ENCODE results near the gene MECP2. TPM values are rescaled to one million over a fixed set of nuclear protein-coding genes. Genes with fewer than 3 reads are reported as not detected.

MECP2 gene
- total and polyA plus RNA-seq, 3 experiments from 2014 or later, result 24.3 to 120 (median 49.5) TPM

DNA sequence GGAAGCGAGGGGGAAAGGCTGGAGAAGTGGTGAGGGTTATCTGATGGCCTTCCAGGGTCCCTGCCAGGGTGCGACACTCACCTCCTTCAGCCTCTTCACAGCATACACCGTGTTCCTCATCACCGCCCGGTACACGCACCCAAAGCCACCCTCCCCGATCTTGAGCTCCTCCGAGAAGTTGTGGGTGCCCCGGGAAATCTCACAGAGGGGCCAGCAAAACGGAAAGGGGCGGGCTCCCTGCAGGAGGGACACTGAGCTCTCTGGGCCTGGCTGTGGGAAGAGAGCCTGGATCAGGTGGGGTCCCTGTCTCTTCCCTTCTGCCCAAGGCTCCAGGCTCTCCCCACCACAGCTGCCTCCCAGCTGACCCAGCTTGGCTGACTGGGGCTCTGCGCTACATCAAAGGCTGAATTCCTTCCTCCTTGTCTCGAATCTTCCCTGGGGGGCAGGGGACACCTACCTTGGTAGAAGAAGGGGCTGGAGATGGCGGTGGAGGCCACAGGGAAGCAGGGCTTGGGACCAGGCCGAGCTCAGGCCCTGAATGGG is 78.9 kb downstream of the MECP2 start:
- Mint-ChIP-seq H3K9me3 (no peaks in the 10 kb centered on the region), H3K4me3 (peak overlapping the region; percentile 84 to 94 (median 88)), H3K27ac (peak overlapping the region; percentile 74 to 98 (median 91)), H3K27me3 (peaks cover 0 to 4% of the 10 kb centered on the region in 2 donors), H3K36me3 (peaks cover 0 to 36% (median 2%) of the 10 kb centered on the region in 3 donors), H3K4me1 (peaks cover 14 to 31% (median 22%) of the 10 kb centered on the region in 3 donors)
- ChIA-PET CTCF (interaction anchor here (0.7 to 1.5 kb wide), 2 partner anchors 16 to 33 kb away, joined by 4 read pairs; no protein-coding TSS in a partner anchor), POLR2A (interaction anchor here (1.0 kb wide), 1 partner anchor 47 kb away, joined by 4 read pairs; the partner anchor contains the start of gene HCFC1)
- H3K27me3 ChIP-seq (ENCODE audit: insufficient read depth, low read length, poor library complexity, severe bottlenecking), result no peaks in the 10 kb centered on the region
- no peaks in the 10 kb centered on the region for H3K9me3 ChIP-seq (ENCODE audit: low read length)
- peak overlapping the region; percentile 56 for H3K4me3 ChIP-seq (ENCODE audit: low read length)
- H3K36me3 ChIP-seq (ENCODE audit: insufficient read depth, low read length), result no peaks in the 10 kb centered on the region
- peaks cover 8% of the 10 kb centered on the region for H3K4me1 ChIP-seq (ENCODE audit: insufficient read depth, low read length)
- H3K27ac ChIP-seq (ENCODE audit: low read depth, low read length), result peak overlapping the region; percentile 79
- no peak for DNase-seq

DNA sequence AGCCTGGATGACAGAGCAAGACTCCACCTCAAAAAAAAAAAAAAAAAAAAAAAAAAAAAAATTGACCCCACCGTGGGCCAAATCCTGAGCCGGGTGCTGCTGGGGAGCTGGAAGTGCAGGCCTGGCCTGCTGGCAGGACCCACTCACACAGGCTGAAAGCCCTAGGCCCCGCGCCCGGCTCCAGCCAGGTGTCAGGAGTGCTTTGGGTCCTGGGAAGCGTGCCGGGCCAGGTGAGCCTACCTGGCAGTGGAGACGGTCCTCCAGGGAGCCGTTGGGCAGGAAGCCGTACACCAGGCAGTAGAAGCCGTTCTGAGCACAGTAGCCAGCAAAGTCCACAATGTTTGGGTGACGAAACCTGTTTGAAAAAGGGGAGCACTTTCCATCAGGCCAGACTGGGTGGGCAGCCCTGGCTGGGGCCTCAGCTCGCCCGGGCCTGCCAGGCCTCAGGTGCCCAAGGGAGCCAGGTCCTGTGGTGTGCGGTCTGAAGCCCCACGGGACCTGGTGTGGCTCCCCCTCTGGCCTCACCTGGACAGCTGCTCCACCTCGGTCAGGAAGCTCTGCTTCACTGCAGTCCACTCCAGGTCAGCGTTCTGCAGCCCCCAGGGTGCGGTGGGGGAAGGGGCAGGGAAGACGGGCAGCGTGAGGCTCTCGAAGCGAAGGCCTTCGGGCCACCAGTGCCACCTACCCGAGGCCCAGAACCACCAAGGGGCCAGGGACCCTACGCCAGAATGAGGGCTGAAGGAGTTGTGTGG is 79.6 kb downstream of the MECP2 start:
- peaks cover 0 to 4% of the 10 kb centered on the region in 2 donors for H3K27me3 Mint-ChIP-seq
- Histone ChIP-seq H3K36me3 (ENCODE audit: insufficient read depth, low read length) (no peaks in the 10 kb centered on the region), H3K27ac (ENCODE audit: low read depth, low read length) (peak overlapping the region; percentile 79), H3K4me1 (ENCODE audit: insufficient read depth, low read length) (peaks cover 8% of the 10 kb centered on the region), H3K27me3 (ENCODE audit: insufficient read depth, low read length, poor library complexity, severe bottlenecking) (no peaks in the 10 kb centered on the region), H3K4me3 (ENCODE audit: low read length) (no peak overlapping the region), H3K9me3 (ENCODE audit: low read length) (no peaks in the 10 kb centered on the region)
- H3K36me3 Mint-ChIP-seq, result peaks cover 0 to 36% (median 2%) of the 10 kb centered on the region in 3 donors
- ChIA-PET CTCF (interaction anchor here (0.7 to 1.5 kb wide), 3 partner anchors 10 to 33 kb away, joined by 4 to 5 read pairs (median 4); no protein-coding TSS in a partner anchor), POLR2A (no interaction called here)
- DNase-seq, result no peak
- H3K4me1 Mint-ChIP-seq, result peaks cover 16 to 33% (median 19%) of the 10 kb centered on the region in 3 donors
- peak overlapping the region in 6 of 7 donors; percentile 63 to 94 (median 88) for H3K4me3 Mint-ChIP-seq
- peak overlapping the region in 7 of 8 donors; percentile 39 to 98 (median 91) for H3K27ac Mint-ChIP-seq
- no peaks in the 10 kb centered on the region for H3K9me3 Mint-ChIP-seq

DNA sequence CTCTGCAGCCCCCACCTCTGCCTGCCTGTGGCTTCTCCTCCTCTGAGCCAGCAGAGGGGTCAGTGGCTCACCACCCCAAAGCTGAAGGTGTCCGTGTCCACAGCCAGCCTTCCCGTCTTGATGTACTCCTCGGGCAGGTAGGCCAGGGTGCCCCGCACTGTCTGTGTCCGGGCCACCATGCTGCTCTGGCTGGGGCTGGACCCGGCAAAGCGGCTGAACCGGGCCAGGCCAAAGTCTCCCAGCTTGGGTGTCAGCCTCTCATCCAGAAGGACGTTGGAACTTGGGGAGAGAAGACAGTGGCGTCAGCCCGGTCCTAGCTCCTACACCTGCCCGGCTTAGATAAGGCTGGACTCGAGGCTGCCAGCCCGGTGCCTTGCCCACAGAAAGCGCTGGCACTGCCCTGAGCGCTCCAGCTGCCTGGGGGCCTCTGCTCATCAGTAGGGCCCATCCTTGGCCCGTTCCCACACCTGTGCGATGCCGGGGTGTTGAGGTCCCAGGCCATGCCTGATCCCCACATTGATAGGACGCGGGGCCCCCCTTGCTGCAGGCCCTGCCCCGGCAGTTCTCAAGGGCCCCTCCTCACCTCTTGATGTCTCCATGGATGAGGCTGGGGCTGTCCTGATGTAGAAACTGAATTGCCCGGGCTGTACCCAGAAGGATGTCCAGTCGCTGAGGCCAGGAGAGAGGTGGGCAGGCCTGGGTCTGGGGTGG is 81.0 kb downstream of the MECP2 start:
- no peaks in the 10 kb centered on the region for H3K36me3 ChIP-seq (ENCODE audit: insufficient read depth, low read length)
- H3K4me3 Mint-ChIP-seq, result no peak overlapping the region
- H3K4me1 Mint-ChIP-seq, result peaks cover 16 to 33% (median 18%) of the 10 kb centered on the region in 3 donors
- no peaks in the 10 kb centered on the region for H3K9me3 ChIP-seq (ENCODE audit: low read length)
- H3K27ac ChIP-seq (ENCODE audit: low read depth, low read length), result no peak overlapping the region
- H3K4me3 ChIP-seq (ENCODE audit: low read length), result no peak overlapping the region
- peaks cover 0 to 4% of the 10 kb centered on the region in 2 donors for H3K27me3 Mint-ChIP-seq
- no peaks in the 10 kb centered on the region for H3K9me3 Mint-ChIP-seq
- H3K36me3 Mint-ChIP-seq, result peaks cover 0 to 43% (median 6%) of the 10 kb centered on the region in 3 donors
- no peaks in the 10 kb centered on the region for H3K27me3 ChIP-seq (ENCODE audit: insufficient read depth, low read length, poor library complexity, severe bottlenecking)
- H3K27ac Mint-ChIP-seq, result peak overlapping the region in 2 of 8 donors; percentile 54 to 61
- DNase-seq, result no peak
- ChIA-PET CTCF (interaction anchor here (1.2 kb wide), 1 partner anchor 10 kb away, joined by 3 read pairs; no protein-coding TSS in a partner anchor), POLR2A (no interaction called here)
- H3K4me1 ChIP-seq (ENCODE audit: insufficient read depth, low read length), result peaks cover 8% of the 10 kb centered on the region

DNA sequence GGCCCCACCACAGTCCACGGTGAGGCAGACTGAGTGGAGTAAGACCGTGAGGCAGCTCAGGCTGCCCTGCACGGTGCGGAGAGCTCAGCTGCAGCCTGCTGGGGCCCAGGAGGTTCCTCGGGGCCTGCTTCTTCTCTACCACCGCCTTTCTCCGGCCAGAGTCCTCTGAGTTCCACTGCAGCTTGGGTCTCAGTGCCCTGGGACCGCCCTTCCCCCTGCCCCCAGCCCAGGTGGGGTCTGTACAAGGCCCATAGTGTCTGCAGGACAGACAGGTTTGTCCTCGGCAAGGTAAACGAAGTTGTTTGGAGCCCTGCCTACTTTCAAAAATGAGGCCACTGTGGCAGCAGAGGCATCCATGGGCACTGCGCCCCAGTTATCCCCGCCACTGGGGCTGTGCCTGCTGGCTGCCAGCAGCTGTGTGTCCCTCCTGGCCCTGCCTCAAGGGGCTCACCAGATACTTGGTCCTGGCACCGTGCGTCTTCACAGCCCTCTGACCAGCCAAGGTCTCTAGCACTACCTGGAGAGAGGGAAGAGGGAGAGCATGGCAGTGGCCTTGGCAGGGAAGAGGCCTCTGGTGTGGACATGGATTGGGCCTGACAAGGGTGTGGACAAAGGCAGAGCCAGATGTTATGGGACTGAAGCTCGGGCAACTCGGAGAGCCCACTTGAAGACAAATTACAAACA is 81.8 kb downstream of the MECP2 start:
- peak overlapping the region in 5 of 8 donors; percentile 32 to 86 (median 54) for H3K27ac Mint-ChIP-seq

DNA sequence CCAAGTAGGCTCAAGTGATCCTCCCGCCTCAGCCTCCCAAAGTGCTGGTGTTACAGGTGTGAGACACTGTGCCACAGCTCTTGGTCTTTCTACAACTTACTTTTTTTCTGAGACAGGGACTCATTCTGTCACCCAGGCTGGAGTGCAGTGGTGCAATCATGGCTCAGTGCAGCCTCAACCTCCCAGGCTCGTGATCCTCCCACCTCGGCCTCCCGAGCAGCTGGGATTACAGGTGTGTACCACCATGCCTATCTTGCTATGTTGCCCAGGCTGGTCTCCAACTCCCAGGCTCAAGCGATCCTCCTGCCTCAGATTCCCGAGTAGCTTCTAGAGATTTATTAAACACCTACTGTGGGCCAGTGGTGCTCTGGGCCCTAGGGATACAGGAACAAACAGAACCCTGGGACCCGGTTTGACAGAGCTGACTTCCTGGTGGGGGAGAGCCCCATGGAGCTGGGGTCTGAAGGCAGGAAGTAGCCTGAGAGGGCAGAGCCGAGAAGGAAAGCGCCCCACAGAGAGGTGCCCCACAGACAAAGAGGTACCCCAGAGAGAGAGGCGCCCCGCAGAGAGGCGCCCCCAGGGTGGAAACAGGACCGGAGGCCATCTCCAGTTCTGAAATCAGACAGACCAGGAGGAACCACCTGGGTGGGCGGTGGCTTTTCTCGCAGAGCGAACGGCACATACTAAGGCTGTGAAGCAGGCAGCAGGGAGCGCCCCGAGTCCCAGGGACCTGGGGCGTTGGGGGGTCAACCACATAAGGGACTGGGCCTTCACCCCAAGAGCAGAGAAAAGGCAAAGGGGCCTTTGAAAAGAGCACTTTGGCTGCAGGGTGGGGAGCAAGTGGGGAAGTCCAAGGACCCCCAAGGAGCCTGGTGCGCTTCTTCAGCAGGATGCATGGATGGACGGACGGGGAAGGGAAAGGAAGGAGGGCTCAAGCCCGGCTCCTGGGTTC is 82.8 kb downstream of the MECP2 start:
- no peak overlapping the region for H3K4me3 ChIP-seq (ENCODE audit: low read length)
- H3K4me1 Mint-ChIP-seq, result peaks cover 9 to 25% (median 11%) of the 10 kb centered on the region in 3 donors
- H3K4me3 Mint-ChIP-seq, result peak overlapping the region in 3 of 7 donors; percentile 30 to 74 (median 41)
- peaks cover 0 to 49% (median 6%) of the 10 kb centered on the region in 3 donors for H3K36me3 Mint-ChIP-seq
- DNase-seq, result no peak
- ChIA-PET POLR2A (interaction anchor here (1.4 kb wide), 1 partner anchor 34 kb away, joined by 3 read pairs; no protein-coding TSS in a partner anchor), CTCF (interaction anchor here (0.8 to 3.0 kb wide), 11 partner anchors 9 to 368 kb away, joined by 3 to 15 read pairs (median 5); no protein-coding TSS in a partner anchor)
- peaks cover 0 to 4% of the 10 kb centered on the region in 2 donors for H3K27me3 Mint-ChIP-seq
- no peaks in the 10 kb centered on the region for H3K4me1 ChIP-seq (ENCODE audit: insufficient read depth, low read length)
- no peaks in the 10 kb centered on the region for H3K9me3 ChIP-seq (ENCODE audit: low read length)
- no peak overlapping the region for H3K27ac ChIP-seq (ENCODE audit: low read depth, low read length)
- H3K9me3 Mint-ChIP-seq, result no peaks in the 10 kb centered on the region
- H3K27ac Mint-ChIP-seq, result peak overlapping the region in 7 of 8 donors; percentile 29 to 82 (median 55)
- no peaks in the 10 kb centered on the region for H3K36me3 ChIP-seq (ENCODE audit: insufficient read depth, low read length)
- H3K27me3 ChIP-seq (ENCODE audit: insufficient read depth, low read length, poor library complexity, severe bottlenecking), result no peaks in the 10 kb centered on the region

More for the DNA sequence above, 81.8 kb downstream of the MECP2 start:
- peaks cover 14 to 30% (median 16%) of the 10 kb centered on the region in 3 donors for H3K4me1 Mint-ChIP-seq
- Histone ChIP-seq H3K27me3 (ENCODE audit: insufficient read depth, low read length, poor library complexity, severe bottlenecking) (no peaks in the 10 kb centered on the region), H3K4me1 (ENCODE audit: insufficient read depth, low read length) (peaks cover 2% of the 10 kb centered on the region), H3K36me3 (ENCODE audit: insufficient read depth, low read length) (no peaks in the 10 kb centered on the region), H3K9me3 (ENCODE audit: low read length) (no peaks in the 10 kb centered on the region), H3K27ac (ENCODE audit: low read depth, low read length) (no peak overlapping the region), H3K4me3 (ENCODE audit: low read length) (no peak overlapping the region)
- CTCF ChIA-PET, result interaction anchor here (1.2 kb wide), 1 partner anchor 11 kb away, joined by 3 read pairs; no protein-coding TSS in a partner anchor
- H3K4me3 Mint-ChIP-seq, result peak overlapping the region in 1 of 7 donors; percentile 30
- DNase-seq, result no peak
- POLR2A ChIA-PET, result no interaction called here
- peaks cover 0 to 4% of the 10 kb centered on the region in 2 donors for H3K27me3 Mint-ChIP-seq
- no peaks in the 10 kb centered on the region for H3K9me3 Mint-ChIP-seq
- peaks cover 0 to 44% (median 6%) of the 10 kb centered on the region in 3 donors for H3K36me3 Mint-ChIP-seq

DNA sequence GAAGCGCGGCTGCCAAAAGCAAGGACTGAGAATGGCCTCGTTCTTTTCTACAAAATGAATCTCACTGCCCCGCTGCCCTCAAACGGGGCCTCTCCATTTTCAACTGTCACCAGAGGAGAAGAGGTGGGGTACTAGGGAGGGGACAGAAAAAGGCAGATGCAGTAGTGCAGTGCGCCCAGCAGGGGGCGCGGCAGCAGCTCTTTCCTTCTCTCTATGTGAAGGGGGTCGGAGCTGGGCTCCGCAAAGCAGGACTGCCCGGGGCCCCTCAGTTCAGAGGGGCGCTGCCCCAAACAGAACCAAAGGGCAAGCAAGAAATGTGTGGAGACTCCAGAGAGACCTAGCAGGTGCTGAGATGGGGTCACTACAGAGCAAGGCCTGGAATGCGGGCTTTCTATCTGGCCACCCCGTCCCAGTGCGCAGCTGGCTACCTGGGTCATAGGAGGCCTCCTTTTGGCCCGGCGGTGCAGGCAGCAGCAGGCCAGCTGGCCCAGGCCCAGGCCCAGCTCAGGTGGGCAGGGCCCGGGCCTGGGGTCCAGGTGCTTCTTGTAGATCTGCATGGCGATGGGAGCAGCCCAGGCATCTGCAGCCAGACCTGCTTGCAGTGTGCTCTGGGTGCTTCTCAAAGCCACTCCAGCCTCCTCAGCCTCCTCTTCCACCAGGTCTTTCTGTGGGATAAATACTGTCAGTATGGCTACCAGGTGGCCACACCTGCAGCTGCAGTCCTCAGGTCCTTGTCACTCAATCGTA is 83.7 kb downstream of the MECP2 start:
- peak; percentile 24 to 66 (median 49) for DNase-seq
- ChIA-PET POLR2A (interaction anchor here (0.7 to 1.4 kb wide), 2 partner anchors 33 to 366 kb away, joined by 3 read pairs; partner anchors contain the start of gene EMD), CTCF (interaction anchor here (0.5 to 3.0 kb wide), 25 partner anchors 8 to 383 kb away, joined by 3 to 15 read pairs (median 3); no protein-coding TSS in a partner anchor)
- Histone ChIP-seq H3K4me3 (ENCODE audit: low read length) (no peak overlapping the region), H3K4me1 (ENCODE audit: insufficient read depth, low read length) (no peaks in the 10 kb centered on the region), H3K36me3 (ENCODE audit: insufficient read depth, low read length) (no peaks in the 10 kb centered on the region), H3K27ac (ENCODE audit: low read depth, low read length) (no peak overlapping the region), H3K27me3 (ENCODE audit: insufficient read depth, low read length, poor library complexity, severe bottlenecking) (no peaks in the 10 kb centered on the region), H3K9me3 (ENCODE audit: low read length) (no peaks in the 10 kb centered on the region)
- Mint-ChIP-seq H3K36me3 (peaks cover 0 to 46% (median 6%) of the 10 kb centered on the region in 3 donors), H3K4me3 (peak overlapping the region in 1 of 7 donors; percentile 63), H3K9me3 (no peaks in the 10 kb centered on the region), H3K4me1 (peaks cover 7 to 23% (median 11%) of the 10 kb centered on the region in 3 donors), H3K27ac (peak overlapping the region in 6 of 8 donors; percentile 29 to 89 (median 64)), H3K27me3 (peaks cover 0 to 5% of the 10 kb centered on the region in 2 donors)
